Measurements from ENCODE around the gene PIAS2. TPM values are rescaled to one million over a fixed set of nuclear protein-coding genes. Genes with fewer than 3 reads are reported as not detected.

PIAS2 gene
- total and polyA plus RNA-seq, 2 experiments from 2014 or later = 30.3 to 54.2 TPM

- DNase-seq (ENCODE audit: low spot score) = peak; percentile 43
- peaks cover 58% of the 10 kb centered on the region for H3K36me3 Mint-ChIP-seq (ENCODE audit: low read depth)
- Histone ChIP-seq H3K27ac (ENCODE audit: low read depth) (peak overlapping the region; percentile 22; the same call in 1 of the 2 replicates), H3K4me3 (peak overlapping the region; percentile 14; the same call in 1 of the 2 replicates), H3K36me3 (ENCODE audit: insufficient read depth) (peaks cover 9% of the 10 kb centered on the region), H3K9me2 (ENCODE audit: insufficient read depth) (no peaks in the 10 kb centered on the region; the same call in 1 of the 2 replicates), H3K4me1 (ENCODE audit: insufficient read depth) (peaks cover 35% of the 10 kb centered on the region), H4K20me1 (replicated peaks; ENCODE audit: insufficient read depth) (no peaks in the 10 kb centered on the region), H3K27me3 (ENCODE audit: insufficient read depth) (no peaks in the 10 kb centered on the region), H3F3A (replicated peaks; ENCODE audit: low read depth) (no peaks in the 10 kb centered on the region), H3K79me2 (replicated peaks; ENCODE audit: insufficient read depth) (peaks cover 91% of the 10 kb centered on the region), H2AFZ (no peak overlapping the region), H3K4me2 (peak overlapping the region; percentile 17; the same call in 1 of the 2 replicates)
- ATAC-seq = no peak
- no peak for TF ChIP-seq ETS1 (IDR thresholded peaks at IDR 0.05)
- no peak for TF ChIP-seq EZH2phosphoT487 (IDR thresholded peaks at IDR 0.05; ENCODE audit: unreplicated experiment)
- no peak for TF ChIP-seq JUNB (IDR thresholded peaks at IDR 0.05; ENCODE audit: unreplicated experiment)
- no peak for TF ChIP-seq EZH2 (IDR thresholded peaks at IDR 0.05; ENCODE audit: low read depth, unreplicated experiment)
- TF ChIP-seq, protein P1, sequence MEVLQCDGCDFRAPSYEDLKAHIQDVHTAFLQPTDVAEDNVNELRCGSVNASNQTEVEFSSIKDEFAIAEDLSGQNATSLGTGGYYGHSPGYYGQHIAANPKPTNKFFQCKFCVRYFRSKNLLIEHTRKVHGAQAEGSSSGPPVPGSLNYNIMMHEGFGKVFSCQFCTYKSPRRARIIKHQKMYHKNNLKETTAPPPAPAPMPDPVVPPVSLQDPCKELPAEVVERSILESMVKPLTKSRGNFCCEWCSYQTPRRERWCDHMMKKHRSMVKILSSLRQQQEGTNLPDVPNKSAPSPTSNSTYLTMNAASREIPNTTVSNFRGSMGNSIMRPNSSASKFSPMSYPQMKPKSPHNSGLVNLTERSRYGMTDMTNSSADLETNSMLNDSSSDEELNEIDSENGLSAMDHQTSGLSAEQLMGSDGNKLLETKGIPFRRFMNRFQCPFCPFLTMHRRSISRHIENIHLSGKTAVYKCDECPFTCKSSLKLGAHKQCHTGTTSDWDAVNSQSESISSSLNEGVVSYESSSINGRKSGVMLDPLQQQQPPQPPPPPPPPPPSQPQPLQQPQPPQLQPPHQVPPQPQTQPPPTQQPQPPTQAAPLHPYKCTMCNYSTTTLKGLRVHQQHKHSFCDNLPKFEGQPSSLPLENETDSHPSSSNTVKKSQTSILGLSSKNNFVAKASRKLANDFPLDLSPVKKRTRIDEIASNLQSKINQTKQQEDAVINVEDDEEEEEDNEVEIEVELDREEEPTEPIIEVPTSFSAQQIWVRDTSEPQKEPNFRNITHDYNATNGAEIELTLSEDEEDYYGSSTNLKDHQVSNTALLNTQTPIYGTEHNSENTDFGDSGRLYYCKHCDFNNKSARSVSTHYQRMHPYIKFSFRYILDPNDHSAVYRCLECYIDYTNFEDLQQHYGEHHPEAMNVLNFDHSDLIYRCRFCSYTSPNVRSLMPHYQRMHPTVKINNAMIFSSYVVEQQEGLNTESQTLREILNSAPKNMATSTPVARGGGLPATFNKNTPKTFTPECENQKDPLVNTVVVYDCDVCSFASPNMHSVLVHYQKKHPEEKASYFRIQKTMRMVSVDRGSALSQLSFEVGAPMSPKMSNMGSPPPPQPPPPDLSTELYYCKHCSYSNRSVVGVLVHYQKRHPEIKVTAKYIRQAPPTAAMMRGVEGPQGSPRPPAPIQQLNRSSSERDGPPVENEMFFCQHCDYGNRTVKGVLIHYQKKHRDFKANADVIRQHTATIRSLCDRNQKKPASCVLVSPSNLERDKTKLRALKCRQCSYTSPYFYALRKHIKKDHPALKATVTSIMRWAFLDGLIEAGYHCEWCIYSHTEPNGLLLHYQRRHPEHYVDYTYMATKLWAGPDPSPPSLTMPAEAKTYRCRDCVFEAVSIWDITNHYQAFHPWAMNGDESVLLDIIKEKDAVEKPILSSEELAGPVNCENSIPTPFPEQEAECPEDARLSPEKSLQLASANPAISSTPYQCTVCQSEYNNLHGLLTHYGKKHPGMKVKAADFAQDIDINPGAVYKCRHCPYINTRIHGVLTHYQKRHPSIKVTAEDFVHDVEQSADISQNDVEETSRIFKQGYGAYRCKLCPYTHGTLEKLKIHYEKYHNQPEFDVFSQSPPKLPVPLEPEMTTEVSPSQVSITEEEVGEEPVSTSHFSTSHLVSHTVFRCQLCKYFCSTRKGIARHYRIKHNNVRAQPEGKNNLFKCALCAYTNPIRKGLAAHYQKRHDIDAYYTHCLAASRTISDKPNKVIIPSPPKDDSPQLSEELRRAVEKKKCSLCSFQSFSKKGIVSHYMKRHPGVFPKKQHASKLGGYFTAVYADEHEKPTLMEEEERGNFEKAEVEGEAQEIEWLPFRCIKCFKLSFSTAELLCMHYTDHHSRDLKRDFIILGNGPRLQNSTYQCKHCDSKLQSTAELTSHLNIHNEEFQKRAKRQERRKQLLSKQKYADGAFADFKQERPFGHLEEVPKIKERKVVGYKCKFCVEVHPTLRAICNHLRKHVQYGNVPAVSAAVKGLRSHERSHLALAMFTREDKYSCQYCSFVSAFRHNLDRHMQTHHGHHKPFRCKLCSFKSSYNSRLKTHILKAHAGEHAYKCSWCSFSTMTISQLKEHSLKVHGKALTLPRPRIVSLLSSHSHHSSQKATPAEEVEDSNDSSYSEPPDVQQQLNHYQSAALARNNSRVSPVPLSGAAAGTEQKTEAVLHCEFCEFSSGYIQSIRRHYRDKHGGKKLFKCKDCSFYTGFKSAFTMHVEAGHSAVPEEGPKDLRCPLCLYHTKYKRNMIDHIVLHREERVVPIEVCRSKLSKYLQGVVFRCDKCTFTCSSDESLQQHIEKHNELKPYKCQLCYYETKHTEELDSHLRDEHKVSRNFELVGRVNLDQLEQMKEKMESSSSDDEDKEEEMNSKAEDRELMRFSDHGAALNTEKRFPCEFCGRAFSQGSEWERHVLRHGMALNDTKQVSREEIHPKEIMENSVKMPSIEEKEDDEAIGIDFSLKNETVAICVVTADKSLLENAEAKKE (CRISPR knock-in tag; IDR thresholded peaks at IDR 0.05) = no peak
- no peak for TF ChIP-seq STAT1 (IDR thresholded peaks at IDR 0.05; ENCODE audit: unreplicated experiment)
- TF ChIP-seq, protein P2, sequence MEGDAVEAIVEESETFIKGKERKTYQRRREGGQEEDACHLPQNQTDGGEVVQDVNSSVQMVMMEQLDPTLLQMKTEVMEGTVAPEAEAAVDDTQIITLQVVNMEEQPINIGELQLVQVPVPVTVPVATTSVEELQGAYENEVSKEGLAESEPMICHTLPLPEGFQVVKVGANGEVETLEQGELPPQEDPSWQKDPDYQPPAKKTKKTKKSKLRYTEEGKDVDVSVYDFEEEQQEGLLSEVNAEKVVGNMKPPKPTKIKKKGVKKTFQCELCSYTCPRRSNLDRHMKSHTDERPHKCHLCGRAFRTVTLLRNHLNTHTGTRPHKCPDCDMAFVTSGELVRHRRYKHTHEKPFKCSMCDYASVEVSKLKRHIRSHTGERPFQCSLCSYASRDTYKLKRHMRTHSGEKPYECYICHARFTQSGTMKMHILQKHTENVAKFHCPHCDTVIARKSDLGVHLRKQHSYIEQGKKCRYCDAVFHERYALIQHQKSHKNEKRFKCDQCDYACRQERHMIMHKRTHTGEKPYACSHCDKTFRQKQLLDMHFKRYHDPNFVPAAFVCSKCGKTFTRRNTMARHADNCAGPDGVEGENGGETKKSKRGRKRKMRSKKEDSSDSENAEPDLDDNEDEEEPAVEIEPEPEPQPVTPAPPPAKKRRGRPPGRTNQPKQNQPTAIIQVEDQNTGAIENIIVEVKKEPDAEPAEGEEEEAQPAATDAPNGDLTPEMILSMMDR (conservative IDR thresholded peaks at IDR 0.05; ENCODE audit: low read depth in 2 of 2) = no peak
- TF ChIP-seq POLR2AphosphoS5 (IDR thresholded peaks at IDR 0.05; ENCODE audit: low read depth) = no peak
- TF ChIP-seq CREB1 (CRISPR knock-in tag; IDR thresholded peaks at IDR 0.05; ENCODE audit: low read depth) = no peak
- TF ChIP-seq REST (IDR thresholded peaks at IDR 0.05; ENCODE audit: unreplicated experiment) = no peak
- no peak for TF ChIP-seq ZNF114 (CRISPR knock-in tag; IDR thresholded peaks at IDR 0.05)
- no peak for TF ChIP-seq NANOG (IDR thresholded peaks at IDR 0.05; ENCODE audit: borderline replicate concordance)
- no peak for TF ChIP-seq ZNF331 (CRISPR knock-in tag; IDR thresholded peaks at IDR 0.05; ENCODE audit: low read depth)
- H3K4me3 Mint-ChIP-seq = no peak overlapping the region
- peaks cover 17% of the 10 kb centered on the region for H3K4me1 Mint-ChIP-seq
- H3K27me3 Mint-ChIP-seq (ENCODE audit: insufficient read depth, low read depth, poor library complexity) = peaks cover 10% of the 10 kb centered on the region
- peak overlapping the region; percentile 61 for H3K27ac Mint-ChIP-seq
- peaks cover 37% of the 10 kb centered on the region for H3K9me3 Mint-ChIP-seq
These were observed 49.0 kb downstream of the PIAS2 start for GRCh38 chr18:46868169-46868921.
